Activated T-cell treated with anti-CD3 and anti-CD28 coated beads, Interleukin-2, amount 50 U/mL, for 72 hours (primary cell): ENCODE measurements around the gene KMT2B. TPM values are rescaled to one million over a fixed set of nuclear protein-coding genes. Genes with fewer than 3 reads are reported as not detected.

Experiments used
- ATAC-seq, 2 donors: fragments of 150-1000 bp; cut with Tn5 transposase; replicated peaks in 1 of 2; 2 replicates each; pipeline ENCODE4 v1.10.0; 2021; ENCODE audit warnings: moderate library complexity in 2 of 2, mild to moderate bottlenecking in 1 of 2
- DNase-seq, 2 donors: peaks; one replicate each; pipeline ENCODE4 v3.0.0; 2021 to 2022; ENCODE audit warnings: mixed read lengths in 1 of 2
- H3K27ac Mint-ChIP-seq: one replicate; pipeline ENCODE4 v1.8.0; 2022; ENCODE audit warnings: mild to moderate bottlenecking, moderate library complexity, mixed read lengths
- H3K27me3 Mint-ChIP-seq: one replicate; pipeline ENCODE4 v1.8.0; 2022; ENCODE audit warnings: low read depth, mixed read lengths
- H3K36me3 Mint-ChIP-seq, 2 donors: one replicate each; pipeline ENCODE4 v1.8.0; 2022; ENCODE audit warnings: mixed read lengths in 2 of 2, mild to moderate bottlenecking in 1 of 2; ENCODE audit not compliant: insufficient read depth in 2 of 2
- H3K4me1 Mint-ChIP-seq: one replicate; pipeline ENCODE4 v1.8.0; 2022; ENCODE audit warnings: low read depth, mixed read lengths
- H3K4me3 Mint-ChIP-seq, 2 donors: one replicate each; pipeline ENCODE4 v1.8.0; 2022; ENCODE audit warnings: mild to moderate bottlenecking in 2 of 2, mixed read lengths in 2 of 2, moderate library complexity in 2 of 2
- H3K9me3 Mint-ChIP-seq, 2 donors: one replicate each; pipeline ENCODE4 v1.8.0; 2022; ENCODE audit warnings: mixed read lengths in 2 of 2
- total RNA-seq, 2 donors: library from RNA; stranded (reverse); gene quantifications; one replicate each; pipeline ENCODE4 v1.2.3, GENCODE V29; 2022

KMT2B gene
- total RNA-seq, 2 donors from 2014 or later = 63.0 to 71.5 TPM

- H3K4me3 Mint-ChIP-seq = no peak overlapping the region
- peaks cover 20% of the 10 kb centered on the region for H3K4me1 Mint-ChIP-seq
- H3K27me3 Mint-ChIP-seq = no peaks in the 10 kb centered on the region
- H3K36me3 Mint-ChIP-seq = peaks cover 15 to 35% of the 10 kb centered on the region in 2 donors
- ATAC-seq (no peak), DNase-seq (no peak)
- peak overlapping the region; percentile 75 for H3K27ac Mint-ChIP-seq
- H3K9me3 Mint-ChIP-seq = no peaks in the 10 kb centered on the region
These were observed 6.8 kb downstream of the KMT2B start for GRCh38 chr19:35724560-35724959.

- DNase-seq (no peak), ATAC-seq (no peak)
- peak overlapping the region in 1 of 2 donors; percentile 17 for H3K4me3 Mint-ChIP-seq
- H3K36me3 Mint-ChIP-seq = peaks cover 16 to 35% of the 10 kb centered on the region in 2 donors
- H3K9me3 Mint-ChIP-seq = no peaks in the 10 kb centered on the region
- peak overlapping the region; percentile 23 for H3K27ac Mint-ChIP-seq
- peaks cover 14% of the 10 kb centered on the region for H3K4me1 Mint-ChIP-seq
- no peaks in the 10 kb centered on the region for H3K27me3 Mint-ChIP-seq
These were observed 7.5 kb downstream of the KMT2B start for GRCh38 chr19:35725216-35725861.

- Mint-ChIP-seq H3K4me3 (no peak overlapping the region), H3K36me3 (peaks cover 18 to 26% of the 10 kb centered on the region in 2 donors), H3K27me3 (no peaks in the 10 kb centered on the region), H3K4me1 (peaks cover 5% of the 10 kb centered on the region), H3K9me3 (no peaks in the 10 kb centered on the region), H3K27ac (no peak overlapping the region)
- DNase-seq (no peak), ATAC-seq (no peak)
These were observed 9.5 kb downstream of the KMT2B start for GRCh38 chr19:35727053-35727955.

- H3K36me3 Mint-ChIP-seq = peaks cover 18 to 21% of the 10 kb centered on the region in 2 donors
- no peak for ATAC-seq
These were observed 10.3 kb downstream of the KMT2B start for GRCh38 chr19:35727956-35728706.

GRCh38 chr19:35729021-35729420 is 11.2 kb downstream of the KMT2B start:
- Mint-ChIP-seq H3K4me1 (peaks cover 3% of the 10 kb centered on the region), H3K27me3 (no peaks in the 10 kb centered on the region), H3K4me3 (no peak overlapping the region), H3K36me3 (peaks cover 13 to 16% of the 10 kb centered on the region in 2 donors), H3K9me3 (no peaks in the 10 kb centered on the region), H3K27ac (no peak overlapping the region)
- ATAC-seq = no peak
- no peak for DNase-seq

More at GRCh38 chr19:35727956-35728706, 10.3 kb downstream of the KMT2B start:
- H3K9me3 Mint-ChIP-seq = no peaks in the 10 kb centered on the region
- no peak overlapping the region for H3K27ac Mint-ChIP-seq
- no peak overlapping the region for H3K4me3 Mint-ChIP-seq
- H3K4me1 Mint-ChIP-seq = no peaks in the 10 kb centered on the region
- no peaks in the 10 kb centered on the region for H3K27me3 Mint-ChIP-seq
- no peak for DNase-seq

GRCh38 chr19:35729763-35730162 is 12.0 kb downstream of the KMT2B start:
- H3K27ac Mint-ChIP-seq = no peak overlapping the region
- DNase-seq (no peak), ATAC-seq (no peak)
- peaks cover 12 to 17% of the 10 kb centered on the region in 2 donors for H3K36me3 Mint-ChIP-seq
- no peaks in the 10 kb centered on the region for H3K9me3 Mint-ChIP-seq
- no peak overlapping the region for H3K4me3 Mint-ChIP-seq
- peaks cover 10% of the 10 kb centered on the region for H3K4me1 Mint-ChIP-seq
- no peaks in the 10 kb centered on the region for H3K27me3 Mint-ChIP-seq

- no peak for ATAC-seq
- peaks cover 12 to 19% of the 10 kb centered on the region in 2 donors for H3K36me3 Mint-ChIP-seq
- peaks cover 12% of the 10 kb centered on the region for H3K4me1 Mint-ChIP-seq
- H3K4me3 Mint-ChIP-seq = no peak overlapping the region
- H3K27ac Mint-ChIP-seq = peak overlapping the region; percentile 61
- H3K27me3 Mint-ChIP-seq = no peaks in the 10 kb centered on the region
- no peaks in the 10 kb centered on the region for H3K9me3 Mint-ChIP-seq
- DNase-seq = no peak
These were observed 12.5 kb downstream of the KMT2B start for GRCh38 chr19:35730326-35730725.

- ATAC-seq = peak in 1 of 2 donors; percentile 1
- H3K4me1 Mint-ChIP-seq = peaks cover 13% of the 10 kb centered on the region
- H3K27ac Mint-ChIP-seq = no peak overlapping the region
- no peaks in the 10 kb centered on the region for H3K27me3 Mint-ChIP-seq
- no peaks in the 10 kb centered on the region for H3K9me3 Mint-ChIP-seq
- H3K4me3 Mint-ChIP-seq = no peak overlapping the region
- DNase-seq = no peak
- H3K36me3 Mint-ChIP-seq = peaks cover 15 to 19% of the 10 kb centered on the region in 2 donors
These were observed 13.6 kb downstream of the KMT2B start for GRCh38 chr19:35731353-35731752.

- no peak overlapping the region for H3K4me3 Mint-ChIP-seq
- no peaks in the 10 kb centered on the region for H3K9me3 Mint-ChIP-seq
- DNase-seq = no peak
- no peak overlapping the region for H3K27ac Mint-ChIP-seq
- ATAC-seq = peak in 1 of 2 donors; percentile 6
- no peaks in the 10 kb centered on the region for H3K27me3 Mint-ChIP-seq
- H3K4me1 Mint-ChIP-seq = peaks cover 18% of the 10 kb centered on the region
- H3K36me3 Mint-ChIP-seq = peaks cover 14 to 23% of the 10 kb centered on the region in 2 donors
These were observed 14.1 kb downstream of the KMT2B start for GRCh38 chr19:35731779-35732405.

GRCh38 chr19:35732540-35733179 is 14.9 kb downstream of the KMT2B start:
- ATAC-seq (no peak), DNase-seq (no peak)
- Mint-ChIP-seq H3K4me1 (peaks cover 26% of the 10 kb centered on the region), H3K9me3 (no peaks in the 10 kb centered on the region), H3K36me3 (peaks cover 13 to 24% of the 10 kb centered on the region in 2 donors), H3K27ac (no peak overlapping the region), H3K4me3 (no peak overlapping the region), H3K27me3 (no peaks in the 10 kb centered on the region)

GRCh38 chr19:35733180-35734125 is 15.7 kb downstream of the KMT2B start:
- H3K9me3 Mint-ChIP-seq = no peaks in the 10 kb centered on the region

More at GRCh38 chr19:35733180-35734125, 15.7 kb downstream of the KMT2B start:
- Mint-ChIP-seq H3K36me3 (peaks cover 10 to 18% of the 10 kb centered on the region in 2 donors), H3K4me1 (peaks cover 27% of the 10 kb centered on the region), H3K27ac (peak overlapping the region; percentile 10), H3K27me3 (no peaks in the 10 kb centered on the region), H3K4me3 (no peak overlapping the region)
- ATAC-seq (no peak), DNase-seq (no peak)
